Effector CD8-positive, alpha-beta T cell (primary cell): ENCODE measurements around the gene BPIFB3.
"Not testable (repeated sequence)": the region's sequence is repeated elsewhere in the genome, so short reads cannot be mapped to it uniquely, and the experiment has no call there.

Experiments used
- DNase-seq: peaks from one replicate; lab custom pipeline; 2025; lab: John Stamatoyannopoulos, UW

The BPIFB3 gene

GRCh38 chr20:33027769-33028751, 25.6 kb upstream of the BPIFB3 start:
- no peak for DNase-seq

GRCh38 chr20:33028875-33029274, 24.8 kb upstream of the BPIFB3 start:
- no peak for DNase-seq

- no peak for DNase-seq
Observed at GRCh38 chr20:33030076-33030475, 23.6 kb upstream of the BPIFB3 start.

- no peak for DNase-seq
Observed at GRCh38 chr20:33030569-33030968, 23.1 kb upstream of the BPIFB3 start.

DNA sequence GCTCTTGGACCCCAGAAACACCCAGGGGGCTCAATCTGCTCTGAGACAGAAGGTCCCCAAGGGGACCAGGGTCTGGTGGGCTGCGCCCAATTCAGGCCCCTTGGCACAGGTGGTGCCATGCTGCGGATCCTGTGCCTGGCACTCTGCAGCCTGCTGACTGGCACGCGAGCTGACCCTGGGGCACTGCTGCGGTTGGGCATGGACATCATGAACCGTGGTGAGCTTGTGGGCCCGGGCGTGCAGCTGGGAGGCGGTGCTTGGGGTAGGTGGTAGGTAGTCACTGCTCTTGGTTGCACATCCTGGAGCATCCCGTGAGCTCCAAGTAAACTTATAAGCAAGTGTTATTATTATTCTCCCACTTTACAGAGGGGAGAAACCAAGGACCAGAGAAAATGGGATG, 22.2 kb upstream of the BPIFB3 start, which contains the start of gene BPIFB6:
Gene BPIFB6 (plus strand): TSS at position 118 of the 400 bp plus-strand sequence. CDS start 0 bp downstream, at position 118.
- DNase-seq: no peak

- no peak for DNase-seq
Observed at GRCh38 chr20:33032555-33032954, 21.1 kb upstream of the BPIFB3 start.

DNA sequence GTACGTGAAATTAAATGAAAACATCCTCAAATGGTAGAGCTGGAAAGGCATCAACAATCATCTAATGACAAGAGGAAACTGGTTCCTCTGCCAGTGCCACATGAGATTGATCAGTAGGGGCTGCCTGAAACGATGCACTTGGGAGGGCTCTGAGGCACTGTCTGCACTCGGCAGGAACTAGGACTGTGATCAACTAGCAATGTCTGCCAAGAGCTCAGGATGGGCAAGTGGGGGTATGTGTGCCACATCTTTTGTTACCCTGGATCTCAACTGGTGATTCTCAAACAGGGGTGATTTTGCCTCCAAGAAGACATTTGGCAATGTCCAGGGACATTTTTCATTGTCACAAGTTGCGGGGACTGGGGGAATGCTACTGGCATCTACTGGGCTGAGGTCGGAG, 20.3 kb upstream of the BPIFB3 start:
- no peak for DNase-seq

DNA sequence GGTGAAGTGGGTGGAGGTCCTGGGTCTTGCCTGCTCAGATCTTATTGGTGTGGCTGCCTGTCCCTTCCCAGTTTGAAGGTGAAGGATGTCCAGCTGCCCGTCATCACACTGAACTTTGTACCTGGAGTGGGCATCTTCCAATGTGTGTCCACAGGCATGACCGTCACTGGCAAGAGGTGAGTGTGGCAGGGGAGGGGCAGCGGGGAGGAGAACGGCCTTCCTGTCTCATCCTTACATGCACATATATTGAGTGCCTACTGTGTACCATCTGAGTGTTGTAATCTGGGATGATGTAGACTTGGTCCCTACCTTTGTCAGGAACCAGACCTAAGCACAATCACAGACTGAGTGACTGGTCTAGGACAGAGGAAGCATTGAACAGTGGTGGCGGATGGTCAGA, 19.6 kb upstream of the BPIFB3 start:
- DNase-seq: no peak

GRCh38 chr20:33034901-33035492, 18.7 kb upstream of the BPIFB3 start:
- no peak for DNase-seq

DNA sequence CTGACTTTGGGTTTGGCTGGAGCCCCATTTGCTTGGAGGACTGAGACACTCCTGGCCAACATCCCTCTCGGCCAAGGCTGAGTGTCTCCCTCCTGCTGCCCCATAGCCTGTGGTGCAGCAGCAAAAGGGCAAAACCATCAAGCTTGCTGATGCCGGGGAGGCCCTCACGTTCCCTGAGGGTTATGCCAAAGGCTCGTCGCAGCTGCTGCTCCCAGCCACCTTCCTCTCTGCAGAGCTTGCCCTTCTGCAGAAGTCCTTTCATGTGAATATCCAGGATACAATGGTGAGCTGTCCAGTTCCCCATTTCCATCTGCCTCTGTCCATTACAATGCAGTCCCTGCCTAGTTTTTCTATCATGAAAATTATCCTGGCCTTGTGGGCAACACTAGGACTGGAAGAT, 16.2 kb upstream of the BPIFB3 start:
- no peak for DNase-seq

- DNase-seq: no peak
Observed at GRCh38 chr20:33038243-33038642, 15.5 kb upstream of the BPIFB3 start.

- DNase-seq: no peak
Observed at GRCh38 chr20:33042430-33042829, 11.3 kb upstream of the BPIFB3 start.

DNA sequence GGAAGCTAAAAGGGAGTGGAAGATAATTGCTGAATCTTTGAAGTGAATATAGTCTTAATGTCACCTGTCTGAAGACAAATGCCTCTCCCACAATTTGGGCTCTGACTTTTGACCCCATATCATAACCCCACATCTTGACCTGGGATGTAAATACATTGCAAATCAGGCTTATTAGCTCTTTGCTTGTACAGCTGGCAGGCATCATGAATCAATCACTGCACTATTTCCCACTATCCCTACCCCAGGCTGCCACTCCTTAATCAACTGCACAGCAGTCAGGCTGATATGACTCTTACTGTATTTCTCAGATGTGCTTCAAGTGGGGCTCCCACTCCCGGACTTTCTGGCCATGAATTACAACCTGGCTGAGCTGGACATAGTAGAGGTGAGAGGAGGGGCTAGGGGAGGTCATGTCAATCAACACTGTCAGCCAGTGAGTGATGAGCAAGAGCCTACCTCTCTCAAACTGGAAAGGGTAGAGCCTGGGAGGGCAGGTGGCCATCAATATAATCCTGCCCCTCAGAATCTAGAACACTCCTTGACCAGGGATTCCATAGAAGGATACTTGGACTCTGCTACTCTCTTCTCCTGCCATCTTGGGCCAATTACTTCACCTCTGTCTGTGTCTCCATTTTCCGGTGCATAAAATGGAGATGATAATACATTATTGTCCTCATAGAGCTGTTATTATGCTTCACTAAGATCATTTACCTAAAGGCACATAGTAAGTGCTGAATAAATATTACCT, 10.5 kb upstream of the BPIFB3 start:
- DNase-seq: no peak

DNA sequence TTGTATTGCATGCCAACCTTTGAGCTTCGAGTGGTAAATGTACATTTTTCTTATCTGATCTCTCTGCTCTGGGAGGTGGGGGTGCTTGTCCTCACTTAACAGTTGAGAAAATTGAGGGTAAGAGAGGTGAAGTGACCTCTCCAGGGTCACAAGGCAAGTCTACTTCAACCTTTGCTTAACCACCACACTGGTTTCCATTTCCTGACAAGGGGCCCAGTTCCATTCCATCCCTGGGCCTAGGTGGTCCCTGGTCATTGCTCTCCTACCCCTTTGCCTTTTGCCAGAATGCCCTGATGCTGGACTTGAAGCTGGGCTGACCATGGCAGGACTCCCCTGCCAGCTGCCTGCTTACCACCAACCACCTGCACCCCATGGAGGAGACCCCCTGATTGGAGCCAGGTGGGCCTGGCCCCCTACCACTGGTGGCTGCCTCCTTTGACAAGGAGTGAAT, 9.9 kb upstream of the BPIFB3 start:
- DNase-seq: no peak

- DNase-seq: not testable (repeated sequence)
Observed at GRCh38 chr20:33045129-33045721, 8.5 kb upstream of the BPIFB3 start.

DNA sequence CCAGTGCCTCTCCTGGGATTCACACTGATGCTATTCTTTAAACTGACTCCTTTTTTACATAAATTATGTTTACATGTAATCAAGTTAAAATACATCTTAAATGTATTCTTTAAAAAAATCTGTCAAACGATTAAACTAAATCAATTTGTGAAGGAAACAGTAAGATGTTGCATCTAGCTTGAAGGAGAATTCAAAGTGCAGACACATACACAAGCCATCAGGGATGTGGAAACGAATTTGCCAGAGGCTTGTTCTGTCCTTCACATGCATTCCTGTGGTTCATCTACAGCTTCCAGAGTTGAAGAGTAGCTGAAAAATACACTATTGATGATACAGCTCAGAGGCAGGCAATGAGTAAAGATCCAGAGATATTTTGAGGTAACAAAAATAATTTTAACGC, 7.3 kb upstream of the BPIFB3 start:
- no peak for DNase-seq

DNA sequence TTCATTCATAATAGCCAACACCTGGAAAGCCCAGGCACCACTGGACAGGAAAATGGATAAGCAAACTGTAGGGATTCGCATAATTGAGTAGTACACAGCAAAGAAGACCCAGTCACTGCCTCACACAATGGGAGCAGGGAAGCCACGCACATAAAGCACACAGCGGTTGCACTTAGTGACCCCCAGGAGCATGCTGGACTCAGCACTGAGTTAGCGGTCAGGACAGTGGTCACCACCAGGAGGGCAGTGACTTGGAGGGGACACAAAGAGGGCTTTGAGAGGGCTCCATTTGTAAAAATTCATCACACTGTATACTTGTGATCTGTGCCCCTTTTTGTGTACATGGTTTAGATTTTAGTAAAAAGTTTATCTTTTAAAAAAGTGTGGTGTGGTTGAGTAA, 2.4 kb upstream of the BPIFB3 start:
- no peak for DNase-seq

GRCh38 chr20:33054381-33054780, 678 bp downstream of the BPIFB3 start:
- DNase-seq: no peak

DNA sequence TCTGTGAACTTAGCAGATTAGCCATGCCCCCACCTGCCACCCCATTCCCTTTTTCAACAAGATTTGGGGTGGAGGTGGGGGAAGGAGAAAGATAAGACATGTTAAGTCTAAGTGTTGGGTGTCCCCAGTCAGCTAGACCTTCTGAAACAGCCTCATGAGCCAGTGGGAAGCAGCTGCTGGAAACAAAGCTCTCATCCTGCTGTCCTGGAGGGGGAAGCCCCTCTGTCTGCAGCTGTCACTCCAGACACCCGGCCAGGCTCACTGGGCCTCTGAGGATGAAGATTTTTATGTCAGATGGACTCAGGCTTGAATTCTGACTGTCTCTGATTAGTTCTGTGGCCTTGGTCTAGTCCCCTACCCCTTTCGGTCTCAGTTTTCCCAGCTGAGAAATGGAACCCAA, 1.1 kb downstream of the BPIFB3 start:
- no peak for DNase-seq

DNA sequence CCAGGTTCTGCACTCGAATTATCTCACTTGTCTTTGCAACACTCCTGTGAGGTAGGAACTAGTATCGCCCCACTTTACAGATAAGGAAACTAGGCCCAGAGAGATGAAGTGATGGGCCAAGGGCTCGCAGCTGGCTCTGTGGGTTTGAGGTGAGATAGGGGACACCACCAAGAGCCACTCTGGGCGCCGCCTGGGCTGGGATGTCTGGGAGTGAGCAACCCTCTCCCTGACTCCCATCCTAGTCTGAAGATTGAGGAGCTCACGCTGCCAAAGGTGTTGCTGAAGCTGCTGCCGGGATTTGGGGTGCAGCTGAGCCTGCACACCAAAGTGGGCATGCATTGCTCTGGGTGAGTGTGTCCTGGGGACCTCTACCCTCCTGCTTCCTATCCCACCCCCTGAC, 5.4 kb downstream of the BPIFB3 start:
- DNase-seq: no peak

GRCh38 chr20:33059741-33060390, 6.2 kb downstream of the BPIFB3 start:
- no peak for DNase-seq

DNA sequence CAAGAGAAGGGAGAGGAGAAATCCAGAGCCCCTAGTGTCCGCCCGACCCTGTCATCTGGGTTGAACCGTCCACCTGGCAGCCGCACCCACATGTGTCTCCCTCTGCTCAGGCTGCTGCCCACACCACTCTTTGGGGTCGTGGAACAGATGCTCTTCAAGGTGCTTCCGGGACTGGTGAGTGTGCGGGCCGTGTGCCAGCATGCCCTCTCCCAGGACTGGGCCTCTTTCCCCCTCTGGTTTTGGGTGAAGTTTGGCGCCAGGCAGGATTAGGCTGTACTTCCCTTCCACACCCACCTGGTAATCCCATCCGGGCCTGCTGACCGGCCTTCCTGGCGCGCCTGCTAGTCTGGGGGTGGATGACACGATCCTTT, 7.9 kb downstream of the BPIFB3 start:
- DNase-seq: no peak
